GM13977 (cell line): ENCODE data around the gene CELSR2.

ENCODE experiments used
- DNase-seq: peaks from one replicate; pipeline ENCODE4 v3.0.0; 2012; ENCODE audit warnings: low spot score
- in situ Hi-C: fragments of 300-500 bp; cut with MboI; formaldehyde crosslinking; loops from one replicate; pipeline ENCODE4 v1.12.0; 2022; ENCODE audit warnings: low sequenced_read_pairs, low pct_unique_long_range_greater_than_20kb, mixed read lengths, inconsistent platforms; ENCODE audit not compliant: unreplicated experiment
- TF ChIP-seq, protein P1 (sequence below): IDR thresholded peaks from 2 replicates; pipeline ENCODE4 v1.5.1; 2012; ENCODE audit warnings: mild to moderate bottlenecking, control low read depth; ENCODE audit not compliant: insufficient read depth; ENCODE audit errors: extremely low read depth, missing control alignments

Gene CELSR2

DNA sequence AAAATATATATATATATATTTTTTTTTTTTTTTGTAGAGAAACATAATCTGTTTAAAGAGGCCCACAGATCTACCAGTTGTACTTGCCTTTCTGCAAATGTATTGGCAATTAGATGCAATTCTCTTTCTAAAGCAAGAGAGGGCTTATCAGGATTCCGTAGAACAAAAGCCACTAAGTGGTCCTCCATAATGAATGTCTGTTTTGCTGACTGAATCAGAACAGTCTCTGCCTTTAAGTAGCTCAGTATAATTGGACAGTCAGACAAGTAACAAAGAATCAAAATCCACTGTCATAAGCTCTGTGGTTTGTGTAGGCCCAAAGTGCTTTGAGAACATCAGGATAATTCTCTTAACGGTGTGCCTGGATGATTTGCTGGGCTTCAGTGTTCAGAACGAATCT is 18.3 kb upstream of the CELSR2 start:
- TF ChIP-seq, protein P1, sequence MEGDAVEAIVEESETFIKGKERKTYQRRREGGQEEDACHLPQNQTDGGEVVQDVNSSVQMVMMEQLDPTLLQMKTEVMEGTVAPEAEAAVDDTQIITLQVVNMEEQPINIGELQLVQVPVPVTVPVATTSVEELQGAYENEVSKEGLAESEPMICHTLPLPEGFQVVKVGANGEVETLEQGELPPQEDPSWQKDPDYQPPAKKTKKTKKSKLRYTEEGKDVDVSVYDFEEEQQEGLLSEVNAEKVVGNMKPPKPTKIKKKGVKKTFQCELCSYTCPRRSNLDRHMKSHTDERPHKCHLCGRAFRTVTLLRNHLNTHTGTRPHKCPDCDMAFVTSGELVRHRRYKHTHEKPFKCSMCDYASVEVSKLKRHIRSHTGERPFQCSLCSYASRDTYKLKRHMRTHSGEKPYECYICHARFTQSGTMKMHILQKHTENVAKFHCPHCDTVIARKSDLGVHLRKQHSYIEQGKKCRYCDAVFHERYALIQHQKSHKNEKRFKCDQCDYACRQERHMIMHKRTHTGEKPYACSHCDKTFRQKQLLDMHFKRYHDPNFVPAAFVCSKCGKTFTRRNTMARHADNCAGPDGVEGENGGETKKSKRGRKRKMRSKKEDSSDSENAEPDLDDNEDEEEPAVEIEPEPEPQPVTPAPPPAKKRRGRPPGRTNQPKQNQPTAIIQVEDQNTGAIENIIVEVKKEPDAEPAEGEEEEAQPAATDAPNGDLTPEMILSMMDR, result no peak
- no peak for DNase-seq
- in situ Hi-C loops, result no loop called here

DNA sequence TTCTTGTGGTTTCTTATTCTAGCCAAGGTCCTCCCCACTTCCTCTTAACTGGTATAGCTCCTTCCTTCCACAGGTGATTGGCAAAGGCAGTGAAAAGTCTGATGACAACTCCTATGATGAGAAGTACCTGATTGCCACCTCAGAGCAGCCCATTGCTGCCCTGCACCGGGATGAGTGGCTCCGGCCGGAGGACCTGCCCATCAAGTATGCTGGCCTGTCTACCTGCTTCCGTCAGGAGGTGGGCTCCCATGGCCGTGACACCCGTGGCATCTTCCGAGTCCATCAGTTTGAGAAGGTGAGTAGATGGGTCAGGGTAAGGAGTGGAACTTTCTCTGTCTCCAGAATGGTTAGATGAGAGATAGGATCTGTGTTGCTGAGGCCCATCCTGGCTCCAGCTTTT is 14.2 kb upstream of the CELSR2 start:
- in situ Hi-C loops, result no loop called here
- no peak for DNase-seq
- TF ChIP-seq, protein P1, result no peak

DNA sequence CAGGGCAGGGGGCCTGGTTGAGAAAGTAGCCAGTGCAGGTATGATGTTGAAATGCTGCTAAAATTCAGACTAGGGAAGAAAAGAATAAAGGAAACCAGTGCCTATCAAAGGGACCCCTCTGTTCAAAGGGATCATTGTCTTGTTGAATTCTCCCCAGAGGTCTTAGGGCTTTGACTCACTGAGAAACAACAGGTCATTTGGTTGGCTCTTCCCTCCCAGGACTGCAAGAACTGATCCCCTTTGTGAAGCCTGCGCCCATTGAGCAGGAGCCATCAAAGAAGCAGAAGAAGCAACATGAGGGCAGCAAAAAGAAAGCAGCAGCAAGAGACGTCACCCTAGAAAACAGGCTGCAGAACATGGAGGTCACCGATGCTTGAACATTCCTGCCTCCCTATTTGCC is 11.8 kb upstream of the CELSR2 start:
- in situ Hi-C loops, result no loop called here
- DNase-seq, result no peak
- TF ChIP-seq, protein P1, result no peak

DNA sequence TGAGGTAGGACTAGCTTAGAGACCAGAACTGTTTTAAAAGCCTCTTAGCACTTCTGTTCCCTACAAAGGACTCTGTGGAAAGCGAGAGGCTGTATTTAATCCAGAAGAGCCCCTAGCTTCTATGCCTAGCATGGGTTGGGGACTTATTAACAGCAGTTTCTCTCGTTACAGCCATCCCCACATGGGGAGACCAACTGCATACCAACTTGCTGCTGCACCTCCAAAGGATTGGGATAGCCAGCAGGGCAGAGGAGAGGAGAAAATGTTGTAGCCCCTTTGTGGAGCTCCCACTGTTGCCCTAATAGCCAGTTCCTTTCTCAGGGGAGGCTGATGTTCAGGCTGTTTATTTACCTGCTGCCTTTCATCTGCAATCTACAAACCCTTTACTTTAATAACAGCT is 11.0 kb upstream of the CELSR2 start:
- no peak for DNase-seq
- in situ Hi-C loops, result no loop called here
- TF ChIP-seq, protein P1, result no peak

DNA sequence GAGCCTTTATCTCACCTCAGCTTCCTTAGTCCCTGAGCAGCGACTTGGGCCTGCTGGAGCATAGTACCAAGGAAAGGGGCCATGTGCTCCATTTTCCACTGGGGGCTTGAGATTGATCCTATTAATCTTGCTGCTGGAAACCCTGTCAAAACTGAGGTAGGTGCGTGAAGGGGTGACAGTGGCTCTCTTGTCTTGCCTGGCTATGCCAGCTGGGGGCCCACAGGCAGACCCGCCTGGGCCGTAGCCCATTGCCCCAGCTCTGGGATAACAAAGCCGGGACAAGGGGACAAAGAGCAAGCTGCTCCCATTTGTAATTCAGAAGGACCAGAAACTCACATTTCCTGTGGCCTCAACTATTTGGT is 10.3 kb upstream of the CELSR2 start:
- DNase-seq, result no peak
- TF ChIP-seq, protein P1, result no peak
- in situ Hi-C loops, result no loop called here

DNA sequence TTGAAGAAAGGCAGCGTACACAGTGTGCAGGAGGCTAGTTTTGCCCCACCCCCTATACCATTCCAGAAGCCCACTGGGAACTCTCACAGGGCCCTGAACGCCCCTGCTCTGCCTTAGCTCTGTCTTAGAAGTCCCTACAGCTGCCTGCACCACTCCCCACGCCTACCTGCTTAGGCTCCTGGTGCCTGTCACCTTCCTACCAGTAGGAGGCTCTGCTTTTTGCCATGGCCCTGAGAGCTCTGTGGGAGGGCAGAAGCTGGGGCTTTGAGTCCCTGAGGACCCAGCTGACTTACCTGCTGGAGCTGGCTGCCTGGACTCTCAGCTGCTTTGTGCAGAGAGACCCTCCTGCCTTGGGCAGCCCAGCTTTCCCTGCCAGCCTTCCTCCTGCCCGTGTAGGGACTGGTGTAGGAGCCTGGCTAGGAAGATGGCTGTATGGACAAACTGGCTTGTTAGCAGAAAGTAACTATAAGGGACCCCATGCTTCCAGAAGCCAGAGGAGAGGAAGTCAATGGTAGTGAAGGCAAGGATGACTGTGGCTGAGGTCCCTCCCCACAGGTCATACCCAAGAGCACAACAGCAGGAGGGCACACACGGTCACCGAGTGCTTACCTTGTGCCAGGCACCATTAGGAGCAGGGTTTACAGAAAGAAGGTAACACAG is 9.8 kb upstream of the CELSR2 start:
- in situ Hi-C loops, result no loop called here
- peak; percentile 59 for DNase-seq

More for the DNA sequence above, 9.8 kb upstream of the CELSR2 start:
- TF ChIP-seq, protein P1, result peak; percentile 67
